Gastroesophageal sphincter (tissue), 4 donors: ENCODE results near the gene PDE6A. TPM values are rescaled to one million over a fixed set of nuclear protein-coding genes. Genes with fewer than 3 reads are reported as not detected.

ENCODE experiments used
- ATAC-seq: fragments of 150-250 bp; one replicate; pipeline ENCODE4 v1.9.1; 2016; ENCODE audit warnings: mild to moderate bottlenecking, moderate library complexity
- H3K27ac ChIP-seq, 4 donors: fragments of 200-600 bp; sonication (generic) in 3 of 4; 1 replicate in 3 of 4; 2 replicates in 1 of 4; pipeline ENCODE4 v1.5.1; 2016 to 2019
- H3K27me3 ChIP-seq: fragments of 200-600 bp; sonication (generic); one replicate; pipeline ENCODE4 v1.5.1; 2019
- H3K36me3 ChIP-seq, 2 donors: fragments of 200-600 bp; sonication (generic); one replicate each; pipeline ENCODE4 v1.5.1; 2019; ENCODE audit warnings: control low read depth in 1 of 2
- H3K4me1 ChIP-seq, 3 donors: fragments of 200-600 bp; sonication (generic); 1 replicate in 2 of 3; 2 replicates in 1 of 3; pipeline ENCODE4 v1.5.1; 2016 to 2019; ENCODE audit warnings: control low read depth in 2 of 3
- H3K4me3 ChIP-seq, 2 donors: fragments of 200-600 bp; sonication (generic); one replicate each; pipeline ENCODE4 v1.5.1; 2019; ENCODE audit warnings: mild to moderate bottlenecking in 1 of 2, moderate library complexity in 1 of 2
- H3K9me3 ChIP-seq, 3 donors: fragments of 200-600 bp; sonication (generic); one replicate each; pipeline ENCODE4 v1.5.1; 2017 to 2019; ENCODE audit warnings: control low read depth in 2 of 3
- EP300 ChIP-seq: sonication (generic); formaldehyde crosslinking; IDR thresholded peaks from one replicate; pipeline ENCODE4 v1.6.1; 2017; ENCODE audit warnings: antibody characterized with exemption, mild to moderate bottlenecking
- POLR2A ChIP-seq, 2 donors: fragments of 450-650 bp; IDR thresholded peaks; one replicate each; pipeline ENCODE4 v1.6.1; 2017; ENCODE audit warnings: antibody characterized with exemption in 2 of 2, mild to moderate bottlenecking in 2 of 2, moderate library complexity in 1 of 2
- POLR2AphosphoS5 ChIP-seq: sonication (generic); formaldehyde crosslinking; IDR thresholded peaks from one replicate; pipeline ENCODE4 v1.6.1; 2017; ENCODE audit warnings: antibody characterized with exemption
- WGBS, 2 donors: methylation state at CpG; one replicate each; pipeline ENCODE4 v1.1.5; 2018; ENCODE audit warnings: low coverage in 1 of 2; 5-methylcytosine and 5-hydroxymethylcytosine counted together
- total RNA-seq, 4 donors: library from RNA; depleted of rRNA; stranded (reverse); fragments of >200 nt; gene quantifications; one replicate each; pipeline ENCODE4 v1.1.0, GENCODE V29; 2016
- TF ChIP-seq, protein P1 (sequence below), 4 experiments: fragments of 200-600 bp in 2 of 4; fragments of 450-650 bp in 2 of 4; sonication (generic) in 1 of 4; IDR thresholded peaks; one replicate each; pipeline ENCODE4 v1.5.1; 2017 to 2019; ENCODE audit warnings: antibody characterized with exemption in 4 of 4, mild to moderate bottlenecking in 2 of 4, moderate library complexity in 2 of 4

Gene PDE6A
- total RNA-seq, 4 donors from 2014 or later: 0.05 TPM; not detected in 3

DNA sequence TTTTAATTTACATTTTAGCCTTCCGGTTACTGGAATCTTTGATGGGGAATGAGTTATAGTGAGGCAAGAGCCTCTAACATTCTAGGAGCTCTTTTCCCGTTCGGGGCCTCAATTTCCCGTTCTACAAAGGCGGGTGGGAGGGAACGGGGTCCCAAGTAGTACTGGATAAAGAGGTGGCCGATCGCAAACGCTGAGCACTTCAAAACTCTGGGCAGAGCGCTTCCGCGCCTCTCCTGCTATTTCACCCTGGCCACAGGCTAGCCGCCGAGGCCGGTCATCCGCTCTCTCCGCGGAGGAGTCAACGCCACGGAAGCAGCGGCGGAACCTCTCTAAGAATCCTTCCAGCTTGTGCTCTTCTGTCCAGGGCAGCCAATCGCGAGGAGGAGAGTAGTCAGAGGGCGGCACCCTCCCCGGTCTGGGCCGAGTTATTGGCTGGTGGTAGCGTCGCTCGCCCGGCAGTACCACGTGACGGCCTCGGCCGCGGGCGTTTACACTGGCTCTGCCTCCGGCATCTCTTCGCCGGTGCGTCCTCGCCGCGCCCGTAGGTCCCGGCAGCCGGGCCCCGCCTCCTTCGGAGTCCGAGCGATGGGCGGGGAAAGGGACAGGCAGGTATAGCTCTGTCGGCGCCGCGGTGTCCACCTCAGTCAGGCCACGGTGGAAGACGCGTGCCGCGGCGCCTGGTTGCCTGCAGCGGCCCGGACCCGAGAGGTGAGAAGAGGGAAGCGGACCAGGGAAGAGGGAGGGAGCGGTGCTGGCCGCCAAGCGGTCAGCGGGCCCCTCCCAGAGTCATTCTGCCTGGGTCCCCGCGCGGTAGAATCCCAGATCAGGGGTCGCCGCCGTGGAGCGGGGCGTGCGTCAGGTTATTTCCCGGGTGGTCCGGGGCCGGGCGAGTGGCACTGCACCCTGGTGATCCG, 15.9 kb upstream of the PDE6A start, which contains the start of gene SLC26A2:
SLC26A2 (plus strand) TSS at position 487 of the 914 bp plus-strand sequence. CDS start 16,895 bp downstream, outside the sequence.
- H3K27ac ChIP-seq: peak within 1 kb of the TSS; percentile 89 to 93 (median 90)
- TF ChIP-seq, protein P1, sequence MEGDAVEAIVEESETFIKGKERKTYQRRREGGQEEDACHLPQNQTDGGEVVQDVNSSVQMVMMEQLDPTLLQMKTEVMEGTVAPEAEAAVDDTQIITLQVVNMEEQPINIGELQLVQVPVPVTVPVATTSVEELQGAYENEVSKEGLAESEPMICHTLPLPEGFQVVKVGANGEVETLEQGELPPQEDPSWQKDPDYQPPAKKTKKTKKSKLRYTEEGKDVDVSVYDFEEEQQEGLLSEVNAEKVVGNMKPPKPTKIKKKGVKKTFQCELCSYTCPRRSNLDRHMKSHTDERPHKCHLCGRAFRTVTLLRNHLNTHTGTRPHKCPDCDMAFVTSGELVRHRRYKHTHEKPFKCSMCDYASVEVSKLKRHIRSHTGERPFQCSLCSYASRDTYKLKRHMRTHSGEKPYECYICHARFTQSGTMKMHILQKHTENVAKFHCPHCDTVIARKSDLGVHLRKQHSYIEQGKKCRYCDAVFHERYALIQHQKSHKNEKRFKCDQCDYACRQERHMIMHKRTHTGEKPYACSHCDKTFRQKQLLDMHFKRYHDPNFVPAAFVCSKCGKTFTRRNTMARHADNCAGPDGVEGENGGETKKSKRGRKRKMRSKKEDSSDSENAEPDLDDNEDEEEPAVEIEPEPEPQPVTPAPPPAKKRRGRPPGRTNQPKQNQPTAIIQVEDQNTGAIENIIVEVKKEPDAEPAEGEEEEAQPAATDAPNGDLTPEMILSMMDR (IDR thresholded peaks at IDR 0.05): peak in 3 of 4 experiments; percentile 15 to 26 (median 15)
- TF ChIP-seq EP300 (no peak), POLR2A (IDR thresholded peaks at IDR 0.05) (peak; percentile 88 to 89), POLR2AphosphoS5 (peak; percentile 98)
- WGBS, 2 donors: 0% methylated on average over 1 of the region's 84 CpGs; no CpG with 5 or more reads in 1 of the 2 donors
- no peaks in the 10 kb centered on the region for H3K9me3 ChIP-seq
- H3K36me3 ChIP-seq: no peaks in the 10 kb centered on the region
- ATAC-seq: peak; percentile 99
- H3K4me1 ChIP-seq: peaks cover 0 to 24% (median 4%) of the 10 kb centered on the region in 3 donors
- no peaks in the 10 kb centered on the region for H3K27me3 ChIP-seq
- H3K4me3 ChIP-seq: peak within 1 kb of the TSS; percentile 53 to 84

DNA sequence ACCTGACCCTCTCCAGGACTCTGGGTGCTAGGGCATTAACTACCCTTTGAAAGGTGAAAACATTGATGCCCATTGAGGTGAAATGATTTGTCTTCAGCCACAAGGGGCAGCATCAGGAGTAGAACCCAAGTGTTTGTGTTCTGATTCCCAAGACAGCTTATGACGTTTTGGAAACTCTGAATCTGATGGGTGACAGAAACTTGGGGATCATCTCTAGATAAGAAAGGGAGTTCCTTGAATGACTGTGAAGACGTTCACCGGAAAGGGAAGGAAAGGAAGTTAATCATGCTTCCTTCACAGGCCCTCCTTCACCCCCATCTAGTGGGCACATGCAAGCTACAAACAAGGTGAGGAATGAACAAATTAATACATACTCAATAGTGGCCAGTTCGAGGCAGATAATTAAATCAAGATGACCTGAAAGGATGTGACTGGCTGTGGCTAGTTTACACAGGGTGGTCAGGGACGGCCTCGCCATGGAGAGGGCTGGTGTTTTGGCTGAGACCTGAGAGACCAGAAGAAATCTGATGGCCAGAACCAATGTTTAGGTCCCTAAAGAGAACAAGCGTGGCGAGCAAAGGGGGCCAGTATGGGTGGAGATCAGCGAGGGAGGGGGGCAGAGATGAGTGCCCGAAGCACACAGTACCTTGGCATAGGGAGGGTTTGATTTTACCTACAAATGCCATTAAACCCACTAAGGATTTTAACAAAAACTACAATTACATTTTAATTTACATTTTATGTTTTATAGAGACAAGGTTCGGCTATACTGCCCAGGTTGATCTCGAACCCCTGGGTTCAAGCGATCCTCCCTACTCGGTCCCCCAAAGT, 15.0 kb upstream of the PDE6A start:
- ATAC-seq: no peak

DNA sequence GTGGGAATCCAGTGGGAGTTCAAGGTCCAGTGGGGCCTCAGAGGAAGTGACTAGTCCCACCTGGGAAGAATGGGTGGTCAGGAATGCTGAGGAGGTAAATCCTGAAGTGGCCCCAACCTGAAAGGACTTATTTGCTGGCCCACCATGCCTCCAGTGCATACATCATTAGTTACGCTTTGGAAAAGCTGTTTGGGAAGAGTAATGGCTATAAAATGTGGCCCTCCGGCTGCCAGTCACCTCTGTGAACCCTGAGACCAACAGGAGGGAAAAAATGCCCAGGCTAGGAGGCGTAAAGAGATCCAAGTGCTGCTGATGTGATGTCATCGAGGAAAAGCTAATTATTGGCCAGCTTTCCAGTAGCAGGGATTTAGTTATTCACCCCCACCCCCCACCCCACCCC, 13.3 kb upstream of the PDE6A start:
- TF ChIP-seq POLR2A (IDR thresholded peaks at IDR 0.05) (no peak), EP300 (no peak), POLR2AphosphoS5 (no peak)
- TF ChIP-seq, protein P1 (IDR thresholded peaks at IDR 0.05): no peak
- Histone ChIP-seq H3K4me1 (peaks cover 0 to 24% (median 4%) of the 10 kb centered on the region in 3 donors), H3K27ac (no peak overlapping the region), H3K9me3 (no peaks in the 10 kb centered on the region), H3K4me3 (no peak overlapping the region), H3K36me3 (no peaks in the 10 kb centered on the region), H3K27me3 (no peaks in the 10 kb centered on the region)
- WGBS, 2 donors: 60 to 77% methylated on average over 2 to 4 of the region's 4 CpGs
- no peak for ATAC-seq

More for the DNA sequence above, 15.0 kb upstream of the PDE6A start:
- H3K9me3 ChIP-seq: no peaks in the 10 kb centered on the region
- peaks cover 0 to 24% (median 4%) of the 10 kb centered on the region in 3 donors for H3K4me1 ChIP-seq
- H3K27ac ChIP-seq: peak overlapping the region; percentile 89 to 93 (median 90)
- H3K4me3 ChIP-seq: peak overlapping the region; percentile 53 to 84
- H3K36me3 ChIP-seq: no peaks in the 10 kb centered on the region
- 35 to 38% methylated on average over 5 to 14 of the region's 14 CpGs for WGBS, 2 donors
- no peak for TF ChIP-seq POLR2A (IDR thresholded peaks at IDR 0.05)
- TF ChIP-seq POLR2AphosphoS5: no peak
- TF ChIP-seq, protein P1 (IDR thresholded peaks at IDR 0.05): peak; percentile 11 to 51 (median 30)
- no peak for TF ChIP-seq EP300
- H3K27me3 ChIP-seq: no peaks in the 10 kb centered on the region

DNA sequence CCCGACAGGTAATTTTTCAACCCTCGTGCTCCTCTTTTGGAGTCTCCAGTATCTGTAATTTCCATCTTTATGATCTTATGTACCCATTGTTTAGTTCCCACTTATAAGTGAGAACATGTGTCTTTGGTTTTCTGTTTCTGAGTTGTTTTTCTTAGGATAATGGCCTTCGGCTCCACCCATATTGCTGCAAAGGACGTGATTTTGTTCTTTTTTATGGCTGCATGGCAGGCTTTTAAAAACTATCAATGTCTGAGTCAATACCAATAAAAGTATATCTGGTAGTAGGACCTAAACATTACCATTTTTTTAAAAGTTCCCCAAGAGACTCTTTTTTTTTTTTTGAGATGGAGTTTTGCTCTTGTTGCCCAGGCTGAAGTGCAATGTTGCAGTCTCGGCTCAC, 12.1 kb upstream of the PDE6A start:
- TF ChIP-seq POLR2AphosphoS5: no peak
- TF ChIP-seq POLR2A (IDR thresholded peaks at IDR 0.05): no peak
- TF ChIP-seq, protein P1 (IDR thresholded peaks at IDR 0.05): no peak
- no peak for TF ChIP-seq EP300
- H3K36me3 ChIP-seq: no peaks in the 10 kb centered on the region
- H3K9me3 ChIP-seq: no peaks in the 10 kb centered on the region
- 82 to 83% methylated on average over 5 of the region's 5 CpGs for WGBS, 2 donors
- no peak for ATAC-seq
- H3K4me1 ChIP-seq: peaks cover 0 to 20% (median 4%) of the 10 kb centered on the region in 3 donors
- H3K4me3 ChIP-seq: no peak overlapping the region
- H3K27ac ChIP-seq: no peak overlapping the region
- no peaks in the 10 kb centered on the region for H3K27me3 ChIP-seq
